K562 (cell line): Measurements from ENCODE around the gene UBXN2A. TPM values are rescaled to one million over a fixed set of nuclear protein-coding genes. Genes with fewer than 3 reads are reported as not detected.

Experiments
- ARID3B ChIP-seq: fragments of 250-450 bp; sonication (Bioruptor Pico); IDR thresholded peaks from 2 replicates; pipeline ENCODE4 v1.4.0; 2020; ENCODE audit warnings: borderline replicate concordance
- C11orf30 ChIP-seq: fragments of 450-650 bp; IDR thresholded peaks from 2 replicates; pipeline ENCODE4 v1.6.1; 2016; ENCODE audit warnings: low read depth, mild to moderate bottlenecking
- ELF4 ChIP-seq: fragments of 450-650 bp; formaldehyde crosslinking; IDR thresholded peaks from 2 replicates; pipeline ENCODE4 v1.4.0; 2022; ENCODE audit warnings: missing genetic modification characterization
- EZH2 ChIP-seq: IDR thresholded peaks from 2 replicates; pipeline ENCODE4 v1.6.1; 2012; ENCODE audit warnings: low read depth, mild to moderate bottlenecking, inconsistent platforms, low read length, borderline replicate concordance
- FIP1L1 ChIP-seq: fragments of 200-400 bp; formaldehyde crosslinking; IDR thresholded peaks from 2 replicates; pipeline ENCODE4 v1.6.1; 2018; ENCODE audit warnings: mild to moderate bottlenecking, low read depth, low read length; ENCODE audit not compliant: poor library complexity, severe bottlenecking
- IRF2 ChIP-seq: sonication (generic); formaldehyde crosslinking; IDR thresholded peaks from 2 replicates; pipeline ENCODE4 v1.8.1; 2022; ENCODE audit warnings: mild to moderate bottlenecking, missing genetic modification reagents
- TEAD2 ChIP-seq: fragments of 450-650 bp; IDR thresholded peaks from 2 replicates; pipeline ENCODE4 v1.6.1; 2016; ENCODE audit warnings: missing genetic modification characterization, control low read depth, missing compliant biosample characterization
- TFAM ChIP-seq: fragments of 250-450 bp; sonication (Bioruptor Pico); conservative IDR thresholded peaks from 2 replicates; pipeline ENCODE4 v1.5.0; 2021; ENCODE audit warnings: mild to moderate bottlenecking, moderate library complexity
- WHSC1 ChIP-seq: IDR thresholded peaks from one replicate; pipeline ENCODE4 v1.6.1; 2012; ENCODE audit warnings: low read length, control low read depth, inconsistent platforms
- ZNF354B ChIP-seq: fragments of 250-450 bp; sonication (Bioruptor Pico); IDR thresholded peaks from 2 replicates; pipeline ENCODE4 v1.4.0; 2020
- ZNF41 ChIP-seq: fragments of 250-450 bp; sonication (Bioruptor Pico); conservative IDR thresholded peaks from 2 replicates; pipeline ENCODE4 v1.4.0; 2020; ENCODE audit warnings: mild to moderate bottlenecking
- ZNF764 ChIP-seq: fragments of 250-450 bp; sonication (Bioruptor Pico); IDR thresholded peaks from 2 replicates; pipeline ENCODE4 v1.4.0; 2020; ENCODE audit warnings: low read depth, mild to moderate bottlenecking, moderate library complexity
- polyA plus RNA-seq, 8 experiments: library from polyadenylated mRNA; depleted of rRNA in 4 of 8; stranded (reverse) in 5 of 8; unstranded in 3 of 8; fragments of >200 nt; fragmentation: Nextera tagmentation in 2 of 8; fragmentation: Illumina TruSeq in 1 of 8; extraction: Ambion mirVana in 2 of 8; extraction: Trizol in 1 of 8; gene quantifications; 2 replicates each; pipeline versions ENCODE4 v1.2.1 to v1.2.3, GENCODE V29; 2011 to 2014; ENCODE audit warnings: inconsistent platforms in 1 of 8, missing spikeins in 1 of 8
- total RNA-seq, 7 experiments: library from RNA; depleted of rRNA in 6 of 7; stranded (reverse); fragments of >200 nt in 6 of 7; fragmentation: Illumina TruSeq in 2 of 7; extraction: Trizol in 2 of 7; gene quantifications; 2 replicates each; pipeline versions ENCODE4 v1.2.1 to v1.2.3, GENCODE V29; 2011 to 2021; ENCODE audit warnings: low replicate concordance in 1 of 7
- TF ChIP-seq, protein P1 (sequence below): fragments of 250-450 bp; sonication (Bioruptor Pico); IDR thresholded peaks from 2 replicates; pipeline ENCODE4 v1.4.0; 2020; ENCODE audit warnings: mild to moderate bottlenecking
- TF ChIP-seq, protein P2 (sequence below): fragments of 450-650 bp; IDR thresholded peaks from 2 replicates; pipeline ENCODE4 v1.6.1; 2016; ENCODE audit warnings: antibody characterized with exemption
- TF ChIP-seq, protein P3 (sequence below), 3 experiments: fragments of 200-800 bp in 1 of 3; fragments of 250-450 bp in 1 of 3; fragments of 450-650 bp in 1 of 3; sonication (Bioruptor Pico) in 1 of 3; sonication (Bioruptor generic) in 1 of 3; formaldehyde crosslinking in 1 of 3; IDR thresholded peaks; 2 replicates each; pipeline versions ENCODE4 v1.6.1 to v1.8.0; 2016 to 2022; ENCODE audit warnings: mild to moderate bottlenecking in 2 of 3, missing genetic modification characterization in 2 of 3, missing compliant biosample characterization in 1 of 3, moderate library complexity in 1 of 3
- TF ChIP-seq, protein P4 (sequence below), 2 experiments: IDR thresholded peaks; 2 replicates each; pipeline ENCODE4 v1.6.1; 2012; ENCODE audit warnings: improper control_type of control experiment in 2 of 2, low read depth in 2 of 2, low read length in 2 of 2, borderline replicate concordance in 1 of 2

Gene UBXN2A
- total and polyA plus RNA-seq, 9 of the 15 experiments (the other 6 are each of a cell fraction or from before 2014, with no cell fraction given), result 3.4 to 25.6 (median 16.0) TPM

- TF ChIP-seq, protein P1, sequence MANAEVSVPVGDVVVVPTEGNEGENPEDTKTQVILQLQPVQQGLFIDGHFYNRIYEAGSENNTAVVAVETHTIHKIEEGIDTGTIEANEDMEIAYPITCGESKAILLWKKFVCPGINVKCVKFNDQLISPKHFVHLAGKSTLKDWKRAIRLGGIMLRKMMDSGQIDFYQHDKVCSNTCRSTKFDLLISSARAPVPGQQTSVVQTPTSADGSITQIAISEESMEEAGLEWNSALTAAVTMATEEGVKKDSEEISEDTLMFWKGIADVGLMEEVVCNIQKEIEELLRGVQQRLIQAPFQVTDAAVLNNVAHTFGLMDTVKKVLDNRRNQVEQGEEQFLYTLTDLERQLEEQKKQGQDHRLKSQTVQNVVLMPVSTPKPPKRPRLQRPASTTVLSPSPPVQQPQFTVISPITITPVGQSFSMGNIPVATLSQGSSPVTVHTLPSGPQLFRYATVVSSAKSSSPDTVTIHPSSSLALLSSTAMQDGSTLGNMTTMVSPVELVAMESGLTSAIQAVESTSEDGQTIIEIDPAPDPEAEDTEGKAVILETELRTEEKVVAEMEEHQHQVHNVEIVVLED (CRISPR knock-in tag), result no peak
- no peak for TF ChIP-seq EZH2
- TF ChIP-seq, protein P2, sequence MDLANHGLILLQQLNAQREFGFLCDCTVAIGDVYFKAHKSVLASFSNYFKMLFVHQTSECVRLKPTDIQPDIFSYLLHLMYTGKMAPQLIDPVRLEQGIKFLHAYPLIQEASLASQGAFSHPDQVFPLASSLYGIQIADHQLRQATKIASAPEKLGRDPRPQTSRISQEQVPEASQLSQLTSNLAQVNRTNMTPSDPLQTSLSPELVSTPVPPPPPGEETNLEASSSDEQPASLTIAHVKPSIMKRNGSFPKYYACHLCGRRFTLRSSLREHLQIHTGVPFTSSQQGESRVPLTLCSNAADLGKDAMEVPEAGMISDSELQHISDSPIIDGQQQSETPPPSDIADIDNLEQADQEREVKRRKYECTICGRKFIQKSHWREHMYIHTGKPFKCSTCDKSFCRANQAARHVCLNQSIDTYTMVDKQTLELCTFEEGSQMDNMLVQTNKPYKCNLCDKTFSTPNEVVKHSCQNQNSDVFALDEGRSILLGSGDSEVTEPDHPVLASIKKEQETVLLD, result no peak
- TF ChIP-seq, protein P3, sequence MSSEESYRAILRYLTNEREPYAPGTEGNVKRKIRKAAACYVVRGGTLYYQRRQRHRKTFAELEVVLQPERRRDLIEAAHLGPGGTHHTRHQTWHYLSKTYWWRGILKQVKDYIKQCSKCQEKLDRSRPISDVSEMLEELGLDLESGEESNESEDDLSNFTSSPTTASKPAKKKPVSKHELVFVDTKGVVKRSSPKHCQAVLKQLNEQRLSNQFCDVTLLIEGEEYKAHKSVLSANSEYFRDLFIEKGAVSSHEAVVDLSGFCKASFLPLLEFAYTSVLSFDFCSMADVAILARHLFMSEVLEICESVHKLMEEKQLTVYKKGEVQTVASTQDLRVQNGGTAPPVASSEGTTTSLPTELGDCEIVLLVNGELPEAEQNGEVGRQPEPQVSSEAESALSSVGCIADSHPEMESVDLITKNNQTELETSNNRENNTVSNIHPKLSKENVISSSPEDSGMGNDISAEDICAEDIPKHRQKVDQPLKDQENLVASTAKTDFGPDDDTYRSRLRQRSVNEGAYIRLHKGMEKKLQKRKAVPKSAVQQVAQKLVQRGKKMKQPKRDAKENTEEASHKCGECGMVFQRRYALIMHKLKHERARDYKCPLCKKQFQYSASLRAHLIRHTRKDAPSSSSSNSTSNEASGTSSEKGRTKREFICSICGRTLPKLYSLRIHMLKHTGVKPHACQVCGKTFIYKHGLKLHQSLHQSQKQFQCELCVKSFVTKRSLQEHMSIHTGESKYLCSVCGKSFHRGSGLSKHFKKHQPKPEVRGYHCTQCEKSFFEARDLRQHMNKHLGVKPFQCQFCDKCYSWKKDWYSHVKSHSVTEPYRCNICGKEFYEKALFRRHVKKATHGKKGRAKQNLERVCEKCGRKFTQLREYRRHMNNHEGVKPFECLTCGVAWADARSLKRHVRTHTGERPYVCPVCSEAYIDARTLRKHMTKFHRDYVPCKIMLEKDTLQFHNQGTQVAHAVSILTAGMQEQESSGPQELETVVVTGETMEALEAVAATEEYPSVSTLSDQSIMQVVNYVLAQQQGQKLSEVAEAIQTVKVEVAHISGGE (CRISPR knock-in tag; IDR thresholded peaks at IDR 0.05), result peak in 1 of 3 experiments; percentile 1; a peak in 1 of 6 replicates
- TF ChIP-seq IRF2 (CRISPR knock-in tag), result no peak
- TF ChIP-seq, protein P4, sequence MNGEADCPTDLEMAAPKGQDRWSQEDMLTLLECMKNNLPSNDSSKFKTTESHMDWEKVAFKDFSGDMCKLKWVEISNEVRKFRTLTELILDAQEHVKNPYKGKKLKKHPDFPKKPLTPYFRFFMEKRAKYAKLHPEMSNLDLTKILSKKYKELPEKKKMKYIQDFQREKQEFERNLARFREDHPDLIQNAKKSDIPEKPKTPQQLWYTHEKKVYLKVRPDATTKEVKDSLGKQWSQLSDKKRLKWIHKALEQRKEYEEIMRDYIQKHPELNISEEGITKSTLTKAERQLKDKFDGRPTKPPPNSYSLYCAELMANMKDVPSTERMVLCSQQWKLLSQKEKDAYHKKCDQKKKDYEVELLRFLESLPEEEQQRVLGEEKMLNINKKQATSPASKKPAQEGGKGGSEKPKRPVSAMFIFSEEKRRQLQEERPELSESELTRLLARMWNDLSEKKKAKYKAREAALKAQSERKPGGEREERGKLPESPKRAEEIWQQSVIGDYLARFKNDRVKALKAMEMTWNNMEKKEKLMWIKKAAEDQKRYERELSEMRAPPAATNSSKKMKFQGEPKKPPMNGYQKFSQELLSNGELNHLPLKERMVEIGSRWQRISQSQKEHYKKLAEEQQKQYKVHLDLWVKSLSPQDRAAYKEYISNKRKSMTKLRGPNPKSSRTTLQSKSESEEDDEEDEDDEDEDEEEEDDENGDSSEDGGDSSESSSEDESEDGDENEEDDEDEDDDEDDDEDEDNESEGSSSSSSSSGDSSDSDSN (IDR thresholded peaks at IDR 0.05; ENCODE audit: borderline replicate concordance in 1 of 2, low read depth in 2 of 2, low read length in 2 of 2), result peak in 1 of 2 experiments; percentile 60; a peak in 1 of 4 replicates
- TF ChIP-seq TFAM (CRISPR knock-in tag), result no peak
- 0 out of 2 replicates have a peak, but pooled peaks have one; percentile 32 for TF ChIP-seq ARID3B (CRISPR knock-in tag)
- TF ChIP-seq C11orf30, result no peak
- peak; percentile 68 for TF ChIP-seq FIP1L1
- no peak for TF ChIP-seq ELF4 (CRISPR knock-in tag)
- no peak for TF ChIP-seq ZNF354B (CRISPR knock-in tag)
- TF ChIP-seq TEAD2 (tag), result no peak
- TF ChIP-seq ZNF764 (CRISPR knock-in tag), result no peak
- TF ChIP-seq WHSC1, result no peak
- no peak for TF ChIP-seq ZNF41 (CRISPR knock-in tag)
Observed at GRCh38 chr2:24009680-24010476, 69.6 kb downstream of the UBXN2A start, which contains the start of gene MFSD2B (continued).
